ENCODE data around the gene FAM187B. TPM values are rescaled to one million over a fixed set of nuclear protein-coding genes. Genes with fewer than 3 reads are reported as not detected.

The FAM187B gene
- total and polyA plus RNA-seq, 2 of the 8 experiments (the other 6 are each of a cell fraction or from before 2014, with no cell fraction given): not detected

- TF ChIP-seq CHD7 (IDR thresholded peaks at IDR 0.05; ENCODE audit: insufficient replicate concordance, low read length): no peak
- TF ChIP-seq RBBP5 (IDR thresholded peaks at IDR 0.05; ENCODE audit: borderline replicate concordance, low read depth, low read length): no peak
- TF ChIP-seq YY1 (IDR thresholded peaks at IDR 0.05; ENCODE audit: low read depth, low read length): no peak
Observed at GRCh38 chr19:35207391-35207871, 21.1 kb downstream of the FAM187B start (continued).
